Sciatic nerve (tissue), 2 donors: Measurements from ENCODE around the gene LARGE1. TPM values are rescaled to one million over a fixed set of nuclear protein-coding genes. Genes with fewer than 3 reads are reported as not detected.

Experiments
- ATAC-seq: fragments of 200-7000 bp; cut with Tn5 transposase; one replicate; pipeline ENCODE4 v1.9.1; 2020; ENCODE audit warnings: mild to moderate bottlenecking, moderate library complexity
- DNase-seq: peaks from one replicate; pipeline ENCODE4 v3.0.0-alpha.2; 2020; ENCODE audit warnings: low spot score
- intact Hi-C: fragments of 100-400 bp; cut with DNase I; formaldehyde crosslinking; loops from one replicate; pipeline ENCODE4 v1.14.2; 2022
- total RNA-seq: library from RNA; stranded (reverse); fragmentation: NEBNext Ultra II Directional; extraction: Animal tissue kit (Norgen Biotek cat#: 25700); gene quantifications from one replicate; pipeline ENCODE4 v1.2.1, GENCODE V29; 2021
- donor health status: DM: no; HTN: no; CAD: no.
- donor health status: DM: no; HTN: no; CAD: no.

Gene LARGE1
- total RNA-seq, 1 donor from 2014 or later, result 39.4 TPM

DNA sequence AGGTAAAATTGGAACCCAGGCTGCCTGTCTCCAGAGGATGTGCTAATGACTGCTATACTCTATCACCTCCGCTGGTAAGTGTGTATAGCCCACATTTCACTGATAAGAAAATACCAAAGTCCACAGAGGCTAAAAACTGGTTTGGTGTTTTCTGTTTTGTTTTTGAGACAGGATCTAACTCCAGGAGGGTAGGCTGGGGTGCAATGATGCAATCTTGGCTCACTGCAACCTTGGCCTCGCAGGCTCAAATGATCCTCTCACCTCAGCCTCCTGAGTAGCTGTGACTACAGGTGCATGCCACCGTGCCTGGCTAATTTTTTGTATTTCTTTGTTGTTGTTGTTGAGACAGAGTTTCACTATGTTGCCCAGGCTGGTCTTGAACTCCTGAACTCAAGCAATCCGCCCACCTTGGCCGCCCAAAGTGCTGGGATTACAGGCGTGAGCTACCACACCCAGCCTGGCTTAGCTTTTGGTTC lies 409.8 kb downstream of the LARGE1 start:
- DNase-seq, result no peak
- intact Hi-C loops, result no loop called here
- no peak for ATAC-seq

DNA sequence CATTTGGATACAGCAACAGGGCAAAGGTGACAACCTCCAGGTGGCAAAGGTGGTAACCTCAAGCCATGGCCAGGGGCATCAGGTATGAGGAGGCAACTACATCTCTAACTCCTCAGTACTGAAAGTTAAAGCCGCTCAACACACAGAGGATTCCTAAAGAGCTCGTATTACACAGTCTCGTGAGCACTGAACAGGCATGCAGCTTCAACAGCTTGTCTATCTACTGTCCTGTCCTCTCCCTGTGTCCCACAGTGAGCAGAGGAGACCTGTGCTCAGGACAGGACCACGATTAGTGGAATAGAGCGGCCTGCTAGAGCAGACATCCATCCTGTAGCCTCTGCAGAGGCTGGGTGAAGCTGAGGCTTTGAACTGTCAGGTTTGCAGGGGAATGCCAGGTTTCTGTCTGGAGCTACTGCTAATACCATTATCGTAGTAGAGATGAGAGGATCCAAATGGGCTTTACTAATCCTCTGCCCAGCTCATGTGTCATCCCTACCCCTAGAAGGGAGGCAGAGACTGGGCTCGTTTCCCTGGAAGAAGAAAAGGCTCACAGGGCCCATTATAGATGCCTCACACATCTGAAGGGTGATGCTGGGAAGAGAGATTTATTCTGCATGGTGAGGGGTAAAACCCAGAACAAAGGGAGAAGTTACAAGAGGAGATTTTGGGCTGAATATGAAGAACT lies 415.2 kb downstream of the LARGE1 start:
- ATAC-seq, result no peak
- DNase-seq, result no peak
- intact Hi-C loops, result no loop called here

GRCh38 chr22:33496112-33496511 lies 424.2 kb downstream of the LARGE1 start:
- intact Hi-C loops, result no loop called here
- ATAC-seq, result no peak

DNA sequence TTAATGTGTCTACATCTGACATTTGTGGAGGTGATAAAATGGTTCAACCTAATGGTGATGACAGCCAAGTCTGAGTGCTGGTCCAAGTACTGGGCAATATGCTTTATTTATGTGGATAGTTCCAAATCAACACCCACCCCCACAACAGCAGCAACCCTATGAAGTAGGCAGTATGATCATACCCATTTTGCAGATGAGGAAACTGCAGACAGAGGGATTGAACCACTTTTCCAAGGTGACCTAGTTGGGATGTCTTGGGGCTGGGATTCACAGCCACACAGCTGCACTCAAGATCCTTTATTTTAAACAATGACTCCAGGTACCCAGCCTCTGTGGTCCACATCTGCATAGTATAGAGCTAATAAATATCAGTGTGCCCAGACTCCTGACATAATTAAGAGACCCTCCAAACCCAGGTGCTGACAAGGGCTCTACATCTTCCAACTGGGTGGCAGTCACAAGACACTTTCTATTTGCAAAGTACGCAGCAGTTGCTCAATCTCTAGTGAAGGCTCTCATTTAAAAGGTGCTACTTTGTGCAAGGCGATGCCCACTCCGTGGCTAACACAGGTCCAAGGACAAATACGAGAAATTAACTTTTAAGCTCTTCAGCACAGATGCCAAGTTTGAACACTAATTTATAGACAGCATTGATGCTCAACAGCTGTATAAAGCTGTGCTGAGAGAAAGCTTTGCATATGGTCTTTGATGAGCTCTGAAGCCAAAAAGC lies 426.6 kb downstream of the LARGE1 start:
- DNase-seq (no peak), ATAC-seq (no peak)
- intact Hi-C loops, result no loop called here

More at GRCh38 chr22:33496112-33496511, 424.2 kb downstream of the LARGE1 start:
- DNase-seq, result no peak

DNA sequence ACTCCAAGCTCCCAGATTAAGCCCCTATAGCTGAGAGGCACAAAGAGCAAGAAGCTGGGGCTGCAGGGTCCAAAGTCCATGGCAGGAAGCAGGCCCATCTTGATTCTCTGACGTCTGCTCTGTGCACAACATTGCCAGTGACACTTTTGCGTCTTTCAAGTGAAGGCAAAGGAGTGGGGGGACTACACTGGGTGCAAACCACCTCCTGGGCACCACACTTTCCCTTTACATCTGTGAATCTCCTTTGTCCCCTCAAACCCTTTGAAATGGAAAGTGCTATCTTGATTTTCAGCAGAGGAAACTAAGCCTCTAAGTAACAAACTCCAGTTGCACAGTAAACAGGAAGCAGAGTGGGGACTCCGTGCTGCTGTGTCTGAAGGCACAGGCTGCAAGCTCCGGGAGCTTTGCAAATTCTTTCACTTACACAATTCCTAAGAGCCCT lies 428.0 kb downstream of the LARGE1 start:
- intact Hi-C loops, result no loop called here
- ATAC-seq (peak; percentile 52), DNase-seq (no peak)

- no peak for ATAC-seq
- intact Hi-C loops, result no loop called here
- DNase-seq, result no peak
These were observed 433.1 kb downstream of the LARGE1 start for GRCh38 chr22:33487041-33487716.

GRCh38 chr22:33481550-33481949 lies 438.7 kb downstream of the LARGE1 start:
- no peak for DNase-seq
- no peak for ATAC-seq
- intact Hi-C loops, result no loop called here

- ATAC-seq (peak; percentile 78), DNase-seq (no peak)
- intact Hi-C loops, result no loop called here
These were observed 442.9 kb downstream of the LARGE1 start for GRCh38 chr22:33477120-33478111.

DNA sequence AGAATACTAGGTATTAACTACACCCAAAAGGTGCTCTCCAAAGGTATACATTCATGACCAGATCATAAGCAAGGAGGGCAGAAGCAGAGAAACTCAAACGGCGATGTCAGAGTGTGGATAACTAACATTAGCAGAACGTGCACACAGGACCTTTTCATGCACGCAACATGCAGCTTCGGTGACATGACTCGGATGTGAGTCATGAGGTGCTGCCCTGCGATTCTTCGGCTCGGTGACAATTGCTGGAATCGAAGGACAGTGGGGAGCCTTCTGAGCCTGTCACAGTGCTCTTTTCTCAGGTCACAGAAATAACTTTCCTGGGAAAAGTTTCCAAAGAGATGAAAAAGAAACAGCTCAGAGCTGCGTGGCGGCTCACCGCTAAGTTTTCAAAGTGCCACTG lies 443.6 kb downstream of the LARGE1 start:
- ATAC-seq, result peak; percentile 46
- intact Hi-C loops, result no loop called here
- DNase-seq, result no peak

- no peak for DNase-seq
- ATAC-seq, result no peak
- intact Hi-C loops, result no loop called here
These were observed 444.1 kb downstream of the LARGE1 start for GRCh38 chr22:33476206-33476605.

GRCh38 chr22:33474587-33474986 lies 445.7 kb downstream of the LARGE1 start:
- no peak for DNase-seq
- no peak for ATAC-seq
- intact Hi-C loops, result no loop called here

DNA sequence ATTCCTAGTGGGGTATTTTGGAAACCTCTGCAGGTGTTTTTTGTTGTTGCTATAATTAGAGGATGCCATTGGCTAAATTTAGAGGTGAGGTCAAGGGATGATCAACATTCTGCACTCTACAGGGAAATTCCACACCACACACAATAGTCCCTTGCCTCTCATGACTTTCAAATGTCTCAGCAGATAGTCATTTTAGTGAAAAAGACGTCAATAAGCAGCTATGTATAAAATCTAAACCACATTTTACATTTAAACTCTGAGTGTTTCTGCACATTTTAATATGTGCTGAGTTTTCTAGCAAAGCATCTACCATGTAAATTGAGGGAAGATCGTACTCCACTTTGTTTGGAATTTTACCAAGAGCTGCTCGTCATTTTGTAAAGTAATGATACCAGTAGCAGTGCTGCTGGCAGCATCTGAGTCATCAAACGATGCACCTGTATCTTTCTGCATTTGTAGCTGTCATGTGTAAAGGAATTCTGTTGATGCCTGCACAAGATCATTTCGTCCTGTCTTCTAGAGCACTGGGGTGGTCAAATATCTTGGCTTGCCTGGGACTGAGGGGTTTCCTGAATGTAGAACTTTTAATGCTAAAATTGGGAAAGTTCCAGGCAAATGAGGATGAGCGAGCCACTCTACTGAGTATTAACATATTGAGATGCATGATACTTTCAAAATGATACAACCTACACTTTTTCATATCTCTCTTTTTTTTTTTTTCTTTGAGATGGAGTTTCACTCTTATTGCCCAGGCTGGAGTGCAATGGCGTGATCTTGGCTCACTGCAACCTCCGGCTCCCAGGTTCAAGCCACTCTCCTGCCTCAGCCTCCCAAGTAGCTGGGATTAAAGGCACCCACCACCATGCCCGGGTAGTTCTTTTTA lies 447.6 kb downstream of the LARGE1 start:
- ATAC-seq, result no peak
- intact Hi-C loops, result no loop called here
- DNase-seq, result no peak

GRCh38 chr22:33470456-33470855 lies 449.8 kb downstream of the LARGE1 start:
- DNase-seq (no peak), ATAC-seq (no peak)
- intact Hi-C loops, result no loop called here

DNA sequence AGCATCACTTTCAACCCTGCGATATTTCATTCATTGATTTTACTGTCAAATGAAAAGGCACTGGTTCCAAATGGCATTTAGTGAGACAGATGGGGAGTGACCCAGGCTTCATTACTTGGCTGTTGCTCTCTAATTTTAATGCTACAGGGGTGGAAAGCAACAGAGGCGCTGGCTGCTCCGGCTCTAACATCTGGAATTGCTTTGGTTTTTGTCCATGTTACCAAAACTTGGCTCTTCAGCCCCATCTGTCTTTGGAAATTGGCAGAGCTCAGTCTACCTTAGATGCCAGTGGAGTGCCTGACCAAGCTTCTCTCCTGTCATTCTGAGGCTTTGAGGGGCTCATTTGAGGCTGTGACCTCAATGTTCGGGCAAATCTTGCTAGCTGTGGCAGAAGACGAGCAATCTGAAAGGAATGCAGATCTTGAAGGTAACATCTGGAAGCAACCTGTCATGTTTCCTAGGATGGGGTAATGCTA lies 452.6 kb downstream of the LARGE1 start:
- DNase-seq (no peak), ATAC-seq (peak; percentile 80)
- intact Hi-C loops, result no loop called here

DNA sequence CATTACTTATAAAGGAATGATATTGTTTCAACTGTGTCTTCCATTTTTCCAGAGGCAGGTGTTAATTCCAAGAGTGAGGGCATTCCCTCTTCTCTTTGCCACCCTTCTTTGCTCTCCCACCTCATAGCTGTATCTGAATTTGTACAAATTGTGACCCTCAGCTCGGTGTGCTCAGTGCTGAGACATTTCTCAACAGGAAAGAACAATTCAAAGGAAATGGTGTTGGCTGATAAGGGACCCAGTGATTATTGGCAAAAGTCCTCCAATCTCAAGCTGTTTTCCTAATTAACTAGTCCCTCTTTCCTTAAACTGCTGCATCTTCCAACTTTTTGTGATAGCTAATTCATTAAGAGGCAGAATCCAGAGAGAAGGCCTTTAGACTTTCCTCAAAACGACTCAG lies 453.2 kb downstream of the LARGE1 start:
- intact Hi-C loops, result no loop called here
- no peak for DNase-seq
- no peak for ATAC-seq

- DNase-seq (no peak), ATAC-seq (no peak)
- intact Hi-C loops, result no loop called here
These were observed 454.7 kb downstream of the LARGE1 start for GRCh38 chr22:33465554-33465953.

DNA sequence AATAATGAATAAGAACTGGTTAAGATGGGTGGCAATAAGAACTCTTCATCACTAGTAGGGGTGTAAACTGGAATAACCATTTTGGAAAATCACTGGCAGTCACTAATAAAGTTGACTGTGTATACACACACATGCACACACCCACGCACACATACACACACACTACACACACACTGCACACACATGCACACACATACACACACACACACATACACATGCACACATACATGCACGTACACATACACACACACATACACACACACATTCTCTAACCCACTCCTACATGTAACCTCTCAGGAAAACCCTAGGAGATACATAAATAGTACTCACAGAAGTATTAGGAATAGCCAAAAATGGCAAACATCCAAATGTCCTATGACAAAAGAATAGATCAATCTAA lies 455.6 kb downstream of the LARGE1 start:
- DNase-seq (no peak), ATAC-seq (no peak)
- intact Hi-C loops, result no loop called here
